ENCODE results near the gene P2RY11. TPM values are rescaled to one million over a fixed set of nuclear protein-coding genes. Genes with fewer than 3 reads are reported as not detected.

Gene P2RY11
- total and polyA plus RNA-seq, 2 donors (not counting 1 experiment from before 2014, with no cell fraction given), result 25.8 to 27.1 TPM

GRCh38 chr19:10109528-10109927 lies 2.0 kb upstream of the P2RY11 start:
- H3K9ac ChIP-seq (ENCODE audit: low read length), result no peak overlapping the region
- H3K4me2 ChIP-seq (replicated peaks; ENCODE audit: low read depth, low read length, poor library complexity, severe bottlenecking), result no peak overlapping the region
- DNase-seq (peak; percentile 23), ATAC-seq (ENCODE audit: low read depth) (no peak)
- WGBS (ENCODE audit: insufficient coverage), result 96% methylated on average over 14 of the region's 14 CpGs
- H3K9me3 ChIP-seq (ENCODE audit: control extremely low read depth in 1 of 3, control insufficient read depth in 2 of 3, insufficient read depth in 1 of 3, low read length in 2 of 3), result peaks cover 0 to 6% (median 0%) of the 10 kb centered on the region in 3 donors
- peaks cover 37% of the 10 kb centered on the region for H3K79me2 ChIP-seq (ENCODE audit: control insufficient read depth, insufficient read depth, low read length)
- CTCF ChIA-PET, result interaction anchor here (0.7 to 15.9 kb wide), 3 partner anchors 8 to 177 kb away, joined by 3 to 263 read pairs (median 3); partner anchors contain the start of genes ANGPTL6 and PPAN
- peaks cover 57% of the 10 kb centered on the region for H4K20me1 ChIP-seq (ENCODE audit: control insufficient read depth, insufficient read depth, low read length, poor library complexity, severe bottlenecking)
- Mint-ChIP-seq H3K9me3 (ENCODE audit: insufficient read depth) (no peaks in the 10 kb centered on the region), H3K27ac (no peak overlapping the region), H3K4me3 (no peak overlapping the region), H3K4me1 (peaks cover 58% of the 10 kb centered on the region), H3K27me3 (no peaks in the 10 kb centered on the region)
- no peak overlapping the region for H2AFZ ChIP-seq (ENCODE audit: insufficient read depth, low read depth, low read length, poor library complexity, severe bottlenecking)
- H3K4me1 ChIP-seq (ENCODE audit: control insufficient read depth in 2 of 2, insufficient read depth in 2 of 2, low read length in 2 of 2), result peaks cover 51 to 65% of the 10 kb centered on the region in 2 donors
- TF ChIP-seq CTCF (IDR thresholded peaks at IDR 0.05) (no peak), EZH2 (IDR thresholded peaks at IDR 0.05; ENCODE audit: borderline replicate concordance, insufficient read depth, low read depth, low read length, poor library complexity, severe bottlenecking) (no peak)
- POLR2A ChIA-PET, result interaction anchor here (0.6 to 1.7 kb wide), 2 partner anchors 13 to 446 kb away, joined by 3 to 11 read pairs; no protein-coding TSS in a partner anchor
- peaks cover 0 to 47% of the 10 kb centered on the region in 2 experiments for H3K36me3 ChIP-seq (replicated peaks in 1 of 2; ENCODE audit: control extremely low read depth in 1 of 2, control insufficient read depth in 1 of 2, extremely low read depth in 1 of 2, insufficient read depth in 2 of 2, low read length in 1 of 2)
- intact Hi-C loops (cut with micrococcal nuclease), result loop anchor here (10.0 kb wide), 1 partner anchor 295 kb away; the partner anchor contains the start of gene CDC37
- H3K4me3 ChIP-seq (ENCODE audit: control extremely low read depth in 1 of 5, extremely low read depth in 1 of 5, insufficient read depth in 1 of 5, low read depth in 2 of 5, low read length in 4 of 5), result no peak overlapping the region
- no peak overlapping the region for H3K27ac ChIP-seq (ENCODE audit: low read length in 2 of 2)
- no peaks in the 10 kb centered on the region for H3K27me3 ChIP-seq (replicated peaks in 1 of 4; ENCODE audit: control extremely low read depth in 1 of 4, control insufficient read depth in 3 of 4, insufficient read depth in 4 of 4, low read length in 3 of 4)

Data from B cell (primary cell).